Left ventricle myocardium inferior (tissue), 1 donor: ENCODE data around the gene COL18A1. TPM values are rescaled to one million over a fixed set of nuclear protein-coding genes. Genes with fewer than 3 reads are reported as not detected.

Experiments used
- DNase-seq: peaks from one replicate; pipeline ENCODE4 v3.0.0-alpha.2; 2020
- H3K27ac ChIP-seq: fragments of 200-600 bp; replicated peaks from 2 replicates; pipeline ENCODE4 v1.8.0; 2021
- H3K27me3 ChIP-seq: fragments of 200-600 bp; 2 replicates; pipeline ENCODE4 v1.8.0; 2021; ENCODE audit warnings: low read depth
- H3K36me3 ChIP-seq: fragments of 200-600 bp; 2 replicates; pipeline ENCODE4 v1.8.0; 2021
- H3K4me1 ChIP-seq: fragments of 200-600 bp; 2 replicates; pipeline ENCODE4 v1.8.0; 2021
- H3K4me3 ChIP-seq: fragments of 200-600 bp; 2 replicates; pipeline ENCODE4 v1.8.0; 2021; ENCODE audit warnings: mild to moderate bottlenecking, moderate library complexity
- H3K9me3 ChIP-seq: fragments of 200-600 bp; replicated peaks from 2 replicates; pipeline ENCODE4 v1.8.0; 2021
- CTCF ChIP-seq: fragments of 200-600 bp; IDR thresholded peaks from 2 replicates; pipeline ENCODE4 v1.8.0; 2021; ENCODE audit warnings: antibody characterized with exemption, mild to moderate bottlenecking, borderline replicate concordance
- intact Hi-C: fragments of 100-400 bp; cut with micrococcal nuclease; formaldehyde crosslinking; loops from one replicate; pipeline ENCODE4 v1.11.0; 2022
- total RNA-seq: library from RNA; stranded (reverse); fragmentation: NEBNext Ultra II Directional; extraction: Animal tissue kit (Norgen Biotek cat#: 25700); gene quantifications from one replicate; pipeline ENCODE4 v1.2.1, GENCODE V29; 2021
- donor health status: DM: no; HTN: yes; CAD: no; lungs with severe emphysema.

The COL18A1 gene
- total RNA-seq, 1 donor from 2014 or later, result 66.5 TPM

- Histone ChIP-seq H3K27ac (peak overlapping the region; percentile 74), H3K36me3 (no peaks in the 10 kb centered on the region), H3K4me1 (peaks cover 45% of the 10 kb centered on the region), H3K4me3 (peak overlapping the region; percentile 83), H3K9me3 (peaks cover 12% of the 10 kb centered on the region), H3K27me3 (no peaks in the 10 kb centered on the region)
- DNase-seq, result peak; percentile 69
- intact Hi-C loops, result no loop called here
- no peak for TF ChIP-seq CTCF
These were observed 888 bp upstream of the COL18A1 start for GRCh38 chr21:45403825-45404729.

- peak overlapping the region; percentile 83 for H3K4me3 ChIP-seq
- peak overlapping the region; percentile 89 for H3K27ac ChIP-seq
- intact Hi-C loops, result no loop called here
- H3K4me1 ChIP-seq, result peaks cover 58% of the 10 kb centered on the region
- no peak for TF ChIP-seq CTCF
- H3K36me3 ChIP-seq, result no peaks in the 10 kb centered on the region
- DNase-seq, result peak; percentile 73
- H3K9me3 ChIP-seq, result peaks cover 12% of the 10 kb centered on the region
- H3K27me3 ChIP-seq, result no peaks in the 10 kb centered on the region
These were observed 380 bp downstream of the COL18A1 start for GRCh38 chr21:45405271-45405818.

DNA sequence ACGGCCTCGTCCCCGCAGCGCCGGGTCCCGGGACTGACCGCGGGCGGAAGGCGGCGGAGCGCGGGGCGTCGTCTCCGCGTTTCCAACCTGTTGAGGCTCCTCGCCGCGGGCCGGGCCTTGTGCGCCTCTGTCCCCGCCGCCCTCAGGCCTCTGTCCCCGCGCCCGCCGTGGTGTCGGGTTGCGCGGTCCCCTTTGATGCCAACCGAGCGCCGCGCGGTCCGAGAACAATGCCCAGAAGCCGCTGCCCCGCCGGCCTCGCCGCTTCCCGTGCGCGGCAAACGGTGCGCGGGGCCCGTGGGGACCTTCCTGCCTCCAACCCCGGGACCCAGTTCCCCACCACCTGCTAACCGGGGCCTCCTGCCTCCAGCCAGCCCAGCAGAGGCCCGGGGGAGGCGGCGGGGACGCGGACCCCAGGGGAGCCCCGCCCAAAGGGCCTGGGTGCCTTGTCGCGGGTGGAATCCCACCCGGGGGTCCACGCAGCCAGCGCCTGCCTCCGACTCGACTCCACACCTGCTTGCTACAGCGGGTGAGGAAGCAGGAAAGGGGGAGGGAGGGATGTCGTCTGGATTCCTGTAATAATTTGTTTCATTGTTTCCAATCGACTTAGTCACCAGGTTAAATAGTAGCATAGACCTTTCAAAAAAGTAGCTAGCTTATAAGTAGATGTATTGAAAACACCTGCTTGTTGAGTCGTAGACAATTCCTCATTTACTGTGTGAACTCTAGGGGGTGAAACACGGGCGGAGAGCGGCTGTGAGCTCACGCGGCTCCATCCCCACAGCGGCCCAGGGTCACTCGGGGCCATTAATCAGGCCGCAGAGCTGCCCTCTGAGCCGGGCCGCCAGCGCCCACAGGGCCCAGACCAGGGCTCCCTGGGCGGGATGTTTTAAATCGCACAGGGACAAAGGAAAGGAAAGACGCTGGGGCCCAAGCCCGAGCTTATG, 1.1 kb downstream of the COL18A1 start:
- no peaks in the 10 kb centered on the region for H3K27me3 ChIP-seq
- H3K9me3 ChIP-seq, result peaks cover 8% of the 10 kb centered on the region
- TF ChIP-seq CTCF, result peak; percentile 8
- H3K4me3 ChIP-seq, result peak overlapping the region; percentile 83
- H3K36me3 ChIP-seq, result no peaks in the 10 kb centered on the region
- H3K4me1 ChIP-seq, result peaks cover 66% of the 10 kb centered on the region
- H3K27ac ChIP-seq, result peak overlapping the region; percentile 89
- peak; percentile 30 for DNase-seq
- intact Hi-C loops, result no loop called here

GRCh38 chr21:45406801-45407628, 2.0 kb downstream of the COL18A1 start:
- intact Hi-C loops, result no loop called here
- TF ChIP-seq CTCF, result no peak
- Histone ChIP-seq H3K27ac (peak overlapping the region; percentile 89), H3K36me3 (no peaks in the 10 kb centered on the region), H3K4me1 (peaks cover 73% of the 10 kb centered on the region), H3K27me3 (no peaks in the 10 kb centered on the region), H3K9me3 (no peaks in the 10 kb centered on the region), H3K4me3 (peak overlapping the region; percentile 83)
- DNase-seq, result peak; percentile 14
